ENCODE measurements around the gene SPAG6. TPM values are rescaled to one million over a fixed set of nuclear protein-coding genes. Genes with fewer than 3 reads are reported as not detected.

SPAG6 gene
- total RNA-seq, 1 donor from 2014 or later: 10.4 TPM

DNA sequence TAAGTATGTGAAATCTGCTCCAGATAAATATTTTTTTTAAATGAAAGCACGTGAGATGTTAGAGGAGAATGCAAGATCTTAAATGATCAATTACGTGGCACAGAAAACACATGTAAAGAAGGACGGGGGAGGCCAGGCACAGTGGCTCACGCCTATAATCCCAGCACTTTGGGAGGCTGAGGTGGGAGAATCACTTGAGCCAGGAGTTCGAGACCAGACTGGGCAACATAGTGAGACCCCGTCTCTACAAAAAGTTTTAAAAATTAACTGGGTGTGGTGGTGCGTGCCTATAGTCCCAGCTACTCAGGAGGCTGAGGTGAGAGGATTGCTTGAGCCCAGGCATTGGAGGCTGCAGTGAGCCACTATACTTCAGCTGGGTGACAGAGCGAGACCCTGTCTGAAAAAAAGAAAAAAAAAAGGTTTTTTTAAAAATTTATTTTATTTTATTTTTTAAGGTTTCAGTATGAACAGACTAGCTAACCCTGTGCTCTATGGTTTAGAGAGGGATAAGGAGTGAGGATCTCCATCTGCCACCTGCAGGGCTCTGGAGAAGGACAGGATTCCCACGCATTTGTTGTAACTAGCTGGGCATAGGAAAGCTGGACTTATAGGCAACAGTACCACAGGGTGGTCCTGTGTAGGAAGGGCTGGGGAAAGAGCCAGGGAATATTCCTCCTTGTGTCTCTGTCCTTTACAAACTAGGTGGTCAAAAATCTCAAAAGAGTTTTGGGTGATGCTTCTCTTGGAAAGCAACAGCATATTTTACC is 113.2 kb downstream of the SPAG6 start:
- Histone ChIP-seq H3K9me3 (no peaks in the 10 kb centered on the region), H3K27me3 (ENCODE audit: low read depth) (no peaks in the 10 kb centered on the region), H3K27ac (no peak overlapping the region), H3K36me3 (no peaks in the 10 kb centered on the region), H3K4me3 (no peak overlapping the region), H3K4me1 (no peaks in the 10 kb centered on the region)
- ATAC-seq (no peak), DNase-seq (no peak)
- TF ChIP-seq, protein P1, sequence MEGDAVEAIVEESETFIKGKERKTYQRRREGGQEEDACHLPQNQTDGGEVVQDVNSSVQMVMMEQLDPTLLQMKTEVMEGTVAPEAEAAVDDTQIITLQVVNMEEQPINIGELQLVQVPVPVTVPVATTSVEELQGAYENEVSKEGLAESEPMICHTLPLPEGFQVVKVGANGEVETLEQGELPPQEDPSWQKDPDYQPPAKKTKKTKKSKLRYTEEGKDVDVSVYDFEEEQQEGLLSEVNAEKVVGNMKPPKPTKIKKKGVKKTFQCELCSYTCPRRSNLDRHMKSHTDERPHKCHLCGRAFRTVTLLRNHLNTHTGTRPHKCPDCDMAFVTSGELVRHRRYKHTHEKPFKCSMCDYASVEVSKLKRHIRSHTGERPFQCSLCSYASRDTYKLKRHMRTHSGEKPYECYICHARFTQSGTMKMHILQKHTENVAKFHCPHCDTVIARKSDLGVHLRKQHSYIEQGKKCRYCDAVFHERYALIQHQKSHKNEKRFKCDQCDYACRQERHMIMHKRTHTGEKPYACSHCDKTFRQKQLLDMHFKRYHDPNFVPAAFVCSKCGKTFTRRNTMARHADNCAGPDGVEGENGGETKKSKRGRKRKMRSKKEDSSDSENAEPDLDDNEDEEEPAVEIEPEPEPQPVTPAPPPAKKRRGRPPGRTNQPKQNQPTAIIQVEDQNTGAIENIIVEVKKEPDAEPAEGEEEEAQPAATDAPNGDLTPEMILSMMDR (IDR thresholded peaks at IDR 0.05): no peak
- intact Hi-C loops (cut with DNase I): no loop called here

DNA sequence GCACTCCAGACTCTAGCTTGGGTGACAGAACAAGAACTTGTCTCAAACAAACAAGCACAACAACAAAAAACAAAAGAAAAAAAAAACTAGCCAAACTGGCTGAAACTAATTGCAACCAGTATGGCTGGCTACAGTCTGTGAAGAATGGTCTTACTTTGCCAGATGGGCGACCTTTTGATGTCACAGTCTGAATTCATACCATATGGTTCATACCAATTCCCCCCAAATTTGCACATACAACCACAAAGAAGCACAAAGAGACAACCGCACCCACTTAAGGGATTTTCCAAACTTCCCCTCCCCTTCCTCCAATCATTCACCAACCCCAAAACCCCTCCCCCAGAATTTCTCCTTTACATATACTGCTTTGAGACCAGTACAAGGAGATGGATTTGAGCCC is 114.2 kb downstream of the SPAG6 start:
- Histone ChIP-seq H3K27me3 (ENCODE audit: low read depth) (no peaks in the 10 kb centered on the region), H3K9me3 (no peaks in the 10 kb centered on the region), H3K4me3 (no peak overlapping the region), H3K36me3 (no peaks in the 10 kb centered on the region), H3K27ac (no peak overlapping the region), H3K4me1 (no peaks in the 10 kb centered on the region)
- intact Hi-C loops (cut with DNase I): no loop called here
- ATAC-seq: no peak
- no peak for DNase-seq
- TF ChIP-seq, protein P1 (IDR thresholded peaks at IDR 0.05): no peak

DNA sequence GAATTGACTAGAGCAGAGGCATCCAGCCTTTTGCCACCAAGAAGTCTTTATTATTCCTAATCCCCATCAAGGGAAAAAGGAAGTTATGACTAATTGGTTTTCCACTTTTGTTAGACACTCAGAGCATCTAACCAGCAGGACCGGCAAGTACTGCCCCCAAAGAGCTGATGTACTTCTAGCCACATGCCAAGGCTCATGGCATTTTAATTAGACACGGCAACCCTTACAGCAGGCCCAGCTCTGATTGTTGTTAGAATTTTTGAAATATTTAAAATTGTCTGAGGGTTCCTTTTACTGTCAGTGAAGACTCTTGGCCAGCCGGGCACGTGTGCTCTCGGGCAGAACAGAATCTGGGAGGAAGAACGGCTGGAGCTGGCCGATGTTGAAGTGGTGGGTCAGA is 114.8 kb downstream of the SPAG6 start:
- intact Hi-C loops (cut with DNase I): no loop called here
- Histone ChIP-seq H3K36me3 (no peaks in the 10 kb centered on the region), H3K4me3 (no peak overlapping the region), H3K9me3 (no peaks in the 10 kb centered on the region), H3K4me1 (no peaks in the 10 kb centered on the region), H3K27ac (no peak overlapping the region), H3K27me3 (ENCODE audit: low read depth) (no peaks in the 10 kb centered on the region)
- ATAC-seq (no peak), DNase-seq (no peak)
- TF ChIP-seq, protein P1 (IDR thresholded peaks at IDR 0.05): no peak

DNA sequence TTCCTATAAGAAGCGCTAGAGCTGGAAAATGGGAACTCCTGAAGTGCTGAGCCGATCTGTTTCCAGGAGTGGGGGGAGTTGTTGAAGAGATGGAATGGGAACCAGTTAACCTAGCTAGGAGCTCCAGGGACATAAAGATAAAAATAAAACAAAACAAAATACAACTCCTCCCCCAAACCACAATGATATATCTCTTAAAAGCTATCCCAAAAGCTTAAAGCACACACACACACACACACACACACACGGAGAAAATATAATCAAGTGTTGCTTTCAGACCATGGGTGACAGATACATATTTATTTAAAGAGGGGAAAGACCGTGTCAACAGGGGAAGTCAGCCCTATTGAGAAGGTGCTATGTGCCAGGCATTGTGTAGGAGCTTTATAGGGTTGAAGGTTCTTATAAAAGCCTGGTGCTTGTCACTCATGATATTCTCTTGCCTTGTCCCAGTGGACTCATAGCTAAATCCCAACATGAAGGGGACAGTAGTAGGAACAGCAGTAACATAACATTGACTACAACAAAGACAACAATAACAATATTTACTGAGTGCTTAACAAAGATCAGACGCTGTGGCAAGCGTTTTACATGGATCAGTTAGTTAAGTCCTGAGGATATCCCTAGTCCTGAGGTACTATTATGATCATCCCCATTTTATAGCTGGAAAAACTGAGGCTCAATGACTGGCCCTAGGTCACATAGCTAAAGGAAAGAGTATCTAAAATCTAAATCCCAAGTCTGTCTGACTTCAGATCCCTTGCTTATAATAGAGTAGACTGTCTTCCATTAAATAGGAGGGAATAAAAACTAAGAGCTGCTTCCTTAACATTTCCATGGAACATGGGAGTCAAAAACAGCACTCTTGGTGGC is 115.5 kb downstream of the SPAG6 start:
- DNase-seq: no peak
- Histone ChIP-seq H3K4me1 (no peaks in the 10 kb centered on the region), H3K9me3 (no peaks in the 10 kb centered on the region), H3K27me3 (ENCODE audit: low read depth) (no peaks in the 10 kb centered on the region), H3K36me3 (no peaks in the 10 kb centered on the region), H3K27ac (no peak overlapping the region), H3K4me3 (no peak overlapping the region)
- intact Hi-C loops (cut with DNase I): no loop called here
- TF ChIP-seq, protein P1 (IDR thresholded peaks at IDR 0.05): no peak
- ATAC-seq: no peak

DNA sequence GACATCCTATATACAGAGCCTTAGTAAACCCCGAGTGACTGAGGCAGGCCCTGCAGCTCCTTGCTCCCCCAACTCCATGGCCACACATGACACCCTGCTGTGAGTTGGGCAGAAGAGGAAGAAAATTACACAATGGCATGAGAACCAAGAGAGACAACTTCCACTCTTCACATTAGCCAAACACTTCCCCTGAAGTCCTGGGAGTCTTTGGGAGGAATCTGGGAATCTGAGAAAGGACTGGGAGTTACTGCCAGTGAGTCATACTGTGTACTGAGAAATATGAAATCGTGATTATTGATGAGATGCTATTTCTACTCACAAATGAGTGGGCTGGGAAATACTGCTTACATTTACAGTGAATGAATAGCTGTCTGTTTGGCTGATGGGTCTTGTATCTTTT is 116.6 kb downstream of the SPAG6 start:
- no peaks in the 10 kb centered on the region for H3K36me3 ChIP-seq
- intact Hi-C loops (cut with DNase I): no loop called here
- H3K9me3 ChIP-seq: no peaks in the 10 kb centered on the region
- H3K4me3 ChIP-seq: no peak overlapping the region
- no peaks in the 10 kb centered on the region for H3K4me1 ChIP-seq
- H3K27ac ChIP-seq: no peak overlapping the region
- TF ChIP-seq, protein P1 (IDR thresholded peaks at IDR 0.05): no peak
- no peaks in the 10 kb centered on the region for H3K27me3 ChIP-seq (ENCODE audit: low read depth)
- DNase-seq (no peak), ATAC-seq (no peak)
